Measurements from ENCODE around the gene CTNNA1. TPM values are rescaled to one million over a fixed set of nuclear protein-coding genes. Genes with fewer than 3 reads are reported as not detected.

Gene CTNNA1
- total and polyA plus RNA-seq, 2 of the 8 experiments (the other 6 are each of a cell fraction or from before 2014, with no cell fraction given), result 115 to 349 TPM

GRCh38 chr5:138978581-138978980, 225.4 kb downstream of the CTNNA1 start:
- WGBS, 2 experiments (ENCODE audit: extremely low coverage in 1 of 2, insufficient coverage in 1 of 2, insufficient read length in 1 of 2, insufficient replicate concordance in 2 of 2, low coverage in 1 of 2, low lambda C conversion rate in 2 of 2, missing lambda C conversion rate in 1 of 2), result 92% methylated on average over 1 of the region's 1 CpG; no CpG with 5 or more reads in 1 of the 2 experiments
- Histone ChIP-seq H2BK120ac (replicated peaks; ENCODE audit: low read depth, low read length) (no peak overlapping the region), H3K79me1 (ENCODE audit: low read depth, low read length) (no peaks in the 10 kb centered on the region), H2BK20ac (ENCODE audit: low read length) (no peak overlapping the region), H3K79me2 (ENCODE audit: control insufficient read depth in 1 of 2, insufficient read depth in 2 of 2, low read length in 2 of 2) (no peaks in the 10 kb centered on the region), H3K56ac (replicated peaks; ENCODE audit: insufficient read length, low read depth, low read length) (no peak overlapping the region), H3K9me3 (ENCODE audit: insufficient read depth in 2 of 2, low read depth in 1 of 2, low read length in 1 of 2) (no peaks in the 10 kb centered on the region), H4K91ac (replicated peaks; ENCODE audit: insufficient read length, low read length) (no peak overlapping the region), H3K27ac (ENCODE audit: low read depth, low read length) (no peak overlapping the region), H2BK5ac (ENCODE audit: low read depth, low read length) (no peak overlapping the region), H3K4me3 (ENCODE audit: extremely low read depth in 1 of 4, insufficient read depth in 2 of 4, low read depth in 3 of 4, low read length in 4 of 4) (no peak overlapping the region), H3K4me1 (replicated peaks in 1 of 4; ENCODE audit: control insufficient read depth in 3 of 4, insufficient read depth in 4 of 4, low read length in 3 of 4) (peaks cover 0 to 5% (median 0%) of the 10 kb centered on the region in 4 experiments; a peak in 1 of 7 replicates), H3K18ac (ENCODE audit: extremely low read depth, low read length) (no peak overlapping the region), H2BK12ac (ENCODE audit: low read depth, low read length) (no peak overlapping the region), H3K4me2 (ENCODE audit: insufficient read depth in 1 of 2, low read depth in 2 of 2, low read length in 2 of 2) (no peak overlapping the region), H2AFZ (ENCODE audit: low read length) (no peak overlapping the region), H2AK5ac (ENCODE audit: low read depth, low read length) (no peak overlapping the region), H3K23me2 (ENCODE audit: low read depth, low read length) (no peaks in the 10 kb centered on the region), H4K20me1 (replicated peaks in 1 of 2; ENCODE audit: control insufficient read depth in 1 of 2, insufficient read depth in 2 of 2, low read length in 2 of 2) (no peaks in the 10 kb centered on the region), H4K8ac (ENCODE audit: extremely low read depth, insufficient read depth, low read length) (no peak overlapping the region), H3K9ac (replicated peaks in 1 of 4; ENCODE audit: extremely low read depth in 1 of 4, low read depth in 3 of 4, low read length in 3 of 4) (no peak overlapping the region), H3K36me3 (ENCODE audit: control insufficient read depth in 2 of 4, insufficient read depth in 4 of 4, low read length in 3 of 4) (no peaks in the 10 kb centered on the region), H3K14ac (ENCODE audit: insufficient read length) (no peak overlapping the region), H4K5ac (ENCODE audit: insufficient read length, low read depth, low read length) (no peak overlapping the region), H3K4ac (replicated peaks; ENCODE audit: insufficient read length, low read depth, low read length) (no peak overlapping the region), H3K27me3 (replicated peaks in 1 of 4; ENCODE audit: control insufficient read depth in 3 of 4, extremely low read depth in 1 of 4, insufficient read depth in 3 of 4, low read length in 3 of 4) (no peaks in the 10 kb centered on the region), H3K23ac (ENCODE audit: insufficient read length) (no peak overlapping the region), H2BK15ac (ENCODE audit: low read length) (no peak overlapping the region)
- ChIA-PET POLR2A (ENCODE audit: partially characterized antibody) (interaction anchor here (0.7 kb wide), 1 partner anchor 15 kb away, joined by 5 read pairs; no protein-coding TSS in a partner anchor), CTCF (ENCODE audit: partially characterized antibody) (interaction anchor here (0.6 to 7.7 kb wide), 4 partner anchors 15 to 864 kb away, joined by 3 to 39 read pairs (median 4); no protein-coding TSS in a partner anchor)
- no peak for DNase-seq (ENCODE audit: low read depth in 1 of 2, low spot score in 2 of 2)
- no peak for FAIRE-seq
- TF ChIP-seq CTCF (IDR thresholded peaks at IDR 0.05; ENCODE audit: control extremely low read depth in 1 of 3, insufficient read depth in 1 of 3, low read depth in 1 of 3, low read length in 3 of 3) (no peak), RAD21 (IDR thresholded peaks at IDR 0.05 in 1 of 2, conservative IDR thresholded peaks at IDR 0.05 in 1 of 2; ENCODE audit: low read depth in 2 of 2, low read length in 2 of 2) (no peak)
